Erythroblast (primary cell): ENCODE measurements around the gene FGFR2.

ENCODE experiments used
- DNase-seq, 2 experiments: peaks; one replicate each; lab custom pipeline; 2025; lab: John Stamatoyannopoulos, UW
- GATA1 ChIP-seq: IDR thresholded peaks from 2 replicates; pipeline ENCODE4 v1.6.1; 2011; ENCODE audit warnings: low read depth, mild to moderate bottlenecking, control low read depth, low read length, moderate library complexity
- POLR2A ChIP-seq: IDR thresholded peaks from 2 replicates; pipeline ENCODE4 v1.6.1; 2011; ENCODE audit warnings: mild to moderate bottlenecking, low read length

The FGFR2 gene

DNA sequence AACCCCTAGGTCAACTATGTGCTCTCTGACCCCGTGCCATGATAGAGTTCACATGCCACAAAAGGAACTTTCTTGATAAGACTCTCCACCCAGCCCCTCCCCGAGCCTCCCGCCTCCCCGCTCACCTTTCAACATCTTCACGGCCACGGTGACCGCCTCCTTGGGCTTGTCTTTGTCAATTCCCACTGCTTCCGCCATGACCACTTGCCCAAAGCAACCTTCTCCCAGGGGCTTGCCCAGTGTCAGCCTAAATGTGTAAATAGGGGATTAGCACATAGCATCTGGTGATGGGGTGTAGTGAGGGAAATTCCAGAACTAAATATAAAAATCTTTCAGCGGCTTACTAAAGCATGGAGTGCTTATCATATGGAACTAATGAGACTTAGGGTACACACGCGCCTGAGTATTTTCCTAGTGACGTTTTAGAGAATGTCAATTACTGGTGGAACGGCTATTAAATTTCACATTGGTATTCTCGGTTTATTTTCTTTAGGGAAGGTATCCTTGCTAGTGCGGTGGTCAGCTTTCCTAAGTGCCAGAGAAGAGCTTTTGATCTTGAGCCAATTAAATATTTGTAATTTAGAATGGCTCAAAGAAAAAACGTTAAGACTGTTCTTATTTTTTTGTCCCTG, 97.4 kb downstream of the FGFR2 start:
- TF ChIP-seq POLR2A: no peak
- no peak for TF ChIP-seq GATA1
- no peak for DNase-seq

DNA sequence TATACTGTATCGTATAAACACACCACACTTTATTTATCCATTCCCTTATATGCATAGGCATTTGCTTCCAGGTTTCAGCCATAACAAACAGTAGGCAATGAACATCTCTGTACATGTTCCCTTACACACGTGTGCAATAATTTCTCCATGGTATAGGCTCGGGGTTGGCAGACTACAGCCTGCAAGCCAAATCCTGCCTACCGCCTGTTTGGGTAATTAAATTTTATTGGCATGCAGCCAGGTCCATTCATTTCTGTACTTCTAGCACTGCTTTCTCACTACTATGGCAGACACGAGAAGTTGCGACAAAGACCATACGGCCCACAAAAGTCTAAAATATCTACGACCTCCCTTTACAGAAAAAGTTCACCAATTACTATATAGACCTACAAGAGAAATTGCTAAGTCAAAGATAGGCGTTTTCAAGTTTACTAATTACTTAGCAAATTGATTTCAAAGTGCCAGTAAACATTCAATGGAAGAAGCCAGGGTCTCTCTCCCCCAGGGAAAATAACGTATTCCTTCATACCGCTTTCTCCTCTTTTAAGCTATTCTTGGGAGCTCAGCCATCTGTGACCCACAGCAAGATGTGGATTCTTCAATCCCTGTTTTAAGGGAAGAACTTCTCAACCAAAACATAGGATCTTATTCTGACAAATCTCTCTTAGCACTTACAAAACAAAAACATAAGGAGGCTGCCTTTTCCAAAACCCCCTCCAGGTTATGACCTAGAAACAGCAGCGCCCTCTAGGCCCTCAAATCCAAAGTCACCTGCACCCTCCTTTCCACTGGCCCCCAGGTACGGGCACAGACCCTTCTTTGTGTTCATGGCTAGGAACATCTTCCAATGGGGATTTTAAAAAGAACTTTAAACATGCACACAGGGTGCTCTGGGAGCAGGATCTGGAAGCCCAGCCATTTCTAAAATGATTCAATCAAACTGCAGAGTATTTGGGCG, 100.5 kb downstream of the FGFR2 start:
- TF ChIP-seq GATA1 (no peak), POLR2A (no peak)
- no peak for DNase-seq

DNA sequence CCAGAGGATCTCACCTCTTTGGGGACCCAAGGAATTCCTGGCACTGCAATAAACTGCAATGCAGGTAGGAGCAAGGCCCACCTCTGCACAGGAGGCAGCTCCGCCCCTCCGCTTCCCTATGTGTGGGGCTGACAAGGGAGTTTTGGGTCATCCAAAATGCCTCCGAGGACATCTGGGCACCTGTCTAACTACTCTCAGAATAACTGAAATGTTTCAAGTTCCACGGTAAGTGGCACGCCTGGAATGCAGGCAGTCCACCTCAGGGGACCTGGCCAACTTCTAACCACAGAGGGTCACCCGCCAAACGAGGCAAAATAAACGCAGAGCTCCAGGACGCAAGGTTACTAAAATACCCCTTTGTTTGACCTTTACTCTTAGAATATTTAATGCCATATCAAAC, 102.5 kb downstream of the FGFR2 start:
- TF ChIP-seq POLR2A (no peak), GATA1 (no peak)
- no peak for DNase-seq

DNA sequence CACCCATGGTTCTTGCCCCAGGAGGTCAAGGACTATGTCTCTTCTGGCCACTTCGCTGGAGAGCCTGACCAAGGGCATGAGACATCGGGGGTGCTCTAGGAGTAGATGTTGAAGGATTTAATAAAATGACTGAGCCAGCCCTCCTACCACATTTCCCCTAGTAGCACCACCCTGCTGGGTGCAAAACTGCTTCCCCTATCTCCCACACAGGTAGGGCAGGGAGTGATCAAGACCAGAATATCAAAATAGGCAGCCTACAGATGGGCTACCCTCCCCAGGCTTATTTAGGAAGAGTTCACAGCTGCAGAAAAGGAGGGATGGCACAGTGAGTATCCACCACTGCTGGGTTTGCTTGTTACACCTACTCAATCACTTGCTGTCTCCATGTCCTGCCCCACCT, 103.9 kb downstream of the FGFR2 start:
- TF ChIP-seq POLR2A (no peak), GATA1 (no peak)
- no peak for DNase-seq

DNA sequence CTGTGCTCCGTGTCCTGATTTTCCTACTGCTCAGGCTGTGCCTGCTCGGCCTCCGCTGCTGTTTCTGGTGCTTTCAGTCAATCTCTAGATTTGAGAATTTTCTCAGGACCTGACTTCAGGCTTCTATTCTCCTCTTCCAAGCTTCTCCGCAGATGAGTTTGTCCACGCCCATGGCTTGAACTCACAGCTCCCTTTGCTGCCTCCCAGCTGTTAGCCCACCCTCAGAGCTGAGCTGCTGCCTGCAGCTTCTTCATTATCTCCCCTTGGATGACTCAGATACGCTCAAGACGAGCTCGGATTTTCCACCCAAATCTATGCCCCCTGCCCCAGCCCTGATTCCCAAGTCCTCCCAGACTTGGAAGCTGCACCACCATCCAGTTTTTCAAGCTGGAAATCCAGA, 104.7 kb downstream of the FGFR2 start:
- DNase-seq: no peak
- TF ChIP-seq GATA1 (no peak), POLR2A (no peak)

DNA sequence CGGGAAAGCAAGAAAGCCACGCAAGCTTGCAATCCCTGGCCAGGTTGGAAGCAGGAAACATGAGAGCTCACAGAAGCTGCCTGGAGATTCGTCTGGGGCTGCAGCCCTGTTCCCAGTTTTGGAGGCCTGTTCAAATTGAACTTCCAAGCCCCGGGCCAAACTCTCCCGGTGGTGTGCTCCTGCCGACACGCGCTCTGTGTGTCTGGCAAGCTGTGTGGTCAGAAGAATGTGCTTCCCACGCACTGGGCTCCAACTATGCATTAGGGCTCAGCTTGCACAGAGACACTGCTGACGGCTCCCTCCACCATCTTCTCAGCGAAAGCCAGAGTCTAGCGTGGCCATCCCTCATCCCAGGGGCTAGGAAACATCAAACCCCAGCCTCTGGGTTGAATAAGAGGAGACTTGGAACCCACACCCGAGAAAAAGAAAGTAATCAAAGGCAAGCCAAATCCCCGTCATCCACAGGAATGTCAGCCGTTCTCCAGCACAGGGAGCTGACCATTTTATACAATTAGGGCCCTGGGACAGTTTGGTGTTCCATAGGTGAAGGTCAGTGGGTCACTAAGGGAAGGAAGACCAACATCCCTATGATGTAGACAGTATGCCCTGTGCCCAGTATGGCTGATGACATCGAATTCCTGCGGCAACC, 107.2 kb downstream of the FGFR2 start:
- TF ChIP-seq GATA1 (no peak), POLR2A (no peak)
- DNase-seq: no peak

DNA sequence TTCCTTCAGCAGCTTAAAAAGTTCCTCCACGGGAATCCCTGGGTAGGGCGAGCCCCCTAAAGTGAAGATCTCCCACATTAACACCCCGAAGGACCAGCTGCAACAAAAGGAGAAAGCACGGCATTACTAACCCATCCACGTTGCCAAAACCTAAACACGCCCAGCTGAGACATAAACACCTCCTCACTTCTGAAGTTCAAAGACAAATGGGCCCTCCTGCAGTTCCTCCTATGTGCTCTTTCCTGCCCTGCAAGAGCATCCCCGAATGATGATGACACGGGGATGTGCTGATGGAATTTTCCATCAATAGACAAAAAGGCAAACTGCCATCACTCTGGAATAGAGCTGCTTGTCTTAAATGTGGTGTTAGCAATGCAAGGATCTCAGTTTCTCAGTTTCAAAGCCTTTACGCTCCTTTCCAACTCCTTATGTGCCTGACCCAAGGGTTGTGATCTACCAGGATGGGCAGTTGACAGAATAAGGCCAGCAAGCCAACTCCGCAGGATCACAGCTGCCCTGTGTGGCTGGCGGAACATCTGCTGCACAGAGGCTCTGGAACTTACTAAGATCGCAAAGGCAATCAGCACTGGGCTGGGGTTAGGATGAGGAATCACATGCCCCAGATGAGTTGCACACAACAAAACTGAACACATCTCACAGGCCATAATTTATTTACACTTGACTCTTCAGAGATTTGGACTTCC, 112.7 kb downstream of the FGFR2 start:
- DNase-seq: no peak
- TF ChIP-seq POLR2A (no peak), GATA1 (no peak)

DNA sequence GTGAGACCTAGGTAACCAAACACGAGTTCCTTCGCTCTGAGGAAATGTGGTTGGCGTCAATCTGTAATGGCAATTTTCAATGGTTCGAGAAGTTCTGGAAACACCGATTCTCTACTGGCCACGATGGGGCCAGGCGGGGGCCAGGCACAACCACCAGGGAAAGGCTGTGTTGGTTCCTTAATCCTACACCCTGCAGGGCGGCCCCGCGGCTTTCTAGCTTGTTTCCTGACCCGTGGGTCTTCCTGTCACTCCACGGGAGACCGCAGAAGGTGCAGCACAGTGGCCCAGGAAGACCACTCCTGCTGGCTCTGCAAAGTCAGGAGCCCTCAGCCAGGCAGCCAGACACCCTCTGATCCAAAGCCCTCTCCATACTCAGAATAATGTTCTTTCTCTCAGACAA, 113.4 kb downstream of the FGFR2 start:
- no peak for DNase-seq
- TF ChIP-seq POLR2A (no peak), GATA1 (no peak)

DNA sequence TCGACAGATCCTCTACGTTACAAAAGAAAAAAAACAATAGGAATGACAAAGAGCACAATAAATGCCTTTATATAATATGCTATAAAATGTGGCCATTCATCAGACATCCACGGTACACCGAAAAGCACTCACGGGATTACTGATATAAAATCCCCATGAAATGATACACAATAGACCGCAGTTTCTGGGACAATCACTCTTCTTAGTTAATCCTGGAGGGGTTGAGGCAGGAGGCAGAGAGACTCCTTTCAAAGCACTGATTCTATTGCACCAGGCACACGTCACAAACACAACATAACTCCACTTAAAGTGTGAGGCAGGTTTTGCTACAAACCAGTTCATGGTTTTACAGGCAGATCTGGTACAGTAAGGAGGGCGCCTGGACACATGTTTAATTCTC, 113.8 kb downstream of the FGFR2 start:
- DNase-seq: no peak
- TF ChIP-seq GATA1 (no peak), POLR2A (no peak)

DNA sequence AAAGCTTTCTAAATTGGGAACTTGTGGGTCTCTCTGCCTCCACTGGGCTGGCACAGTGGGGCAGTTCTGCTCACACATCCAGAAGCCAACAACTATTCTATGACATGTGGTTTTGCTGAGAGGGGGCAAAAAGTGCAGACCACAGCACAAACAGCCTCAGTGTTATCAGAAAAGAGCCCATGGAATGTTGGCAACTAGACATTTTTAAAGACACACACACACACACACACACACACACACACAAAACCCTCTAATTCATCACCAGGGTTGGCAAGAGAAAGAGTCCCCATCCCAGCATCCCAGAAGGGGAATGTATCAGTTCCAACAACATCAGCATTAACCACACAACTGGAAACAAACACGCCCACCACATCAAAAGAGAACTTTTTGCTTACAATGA, 117.1 kb downstream of the FGFR2 start:
- TF ChIP-seq POLR2A (no peak), GATA1 (no peak)
- DNase-seq: no peak

DNA sequence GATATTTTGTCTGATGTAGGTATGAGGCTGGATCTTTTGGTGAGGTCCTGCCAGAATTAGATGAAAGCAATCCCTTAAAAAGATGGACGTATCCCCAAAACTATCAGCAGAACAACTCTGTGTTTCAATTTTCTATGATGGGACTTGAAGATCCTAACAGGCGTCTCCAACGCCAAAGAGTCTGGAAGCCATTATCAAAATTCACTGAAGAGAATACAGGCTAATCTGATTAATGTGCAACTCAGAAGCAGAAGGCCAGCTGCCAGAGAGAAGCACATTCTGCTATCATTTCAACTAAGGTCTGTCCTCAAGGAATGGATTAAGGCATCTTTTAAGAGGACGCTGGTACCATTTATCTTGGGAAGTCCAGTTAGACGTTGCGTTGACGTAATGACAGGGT, 119.7 kb downstream of the FGFR2 start:
- no peak for TF ChIP-seq POLR2A
- no peak for TF ChIP-seq GATA1
- no peak for DNase-seq

DNA sequence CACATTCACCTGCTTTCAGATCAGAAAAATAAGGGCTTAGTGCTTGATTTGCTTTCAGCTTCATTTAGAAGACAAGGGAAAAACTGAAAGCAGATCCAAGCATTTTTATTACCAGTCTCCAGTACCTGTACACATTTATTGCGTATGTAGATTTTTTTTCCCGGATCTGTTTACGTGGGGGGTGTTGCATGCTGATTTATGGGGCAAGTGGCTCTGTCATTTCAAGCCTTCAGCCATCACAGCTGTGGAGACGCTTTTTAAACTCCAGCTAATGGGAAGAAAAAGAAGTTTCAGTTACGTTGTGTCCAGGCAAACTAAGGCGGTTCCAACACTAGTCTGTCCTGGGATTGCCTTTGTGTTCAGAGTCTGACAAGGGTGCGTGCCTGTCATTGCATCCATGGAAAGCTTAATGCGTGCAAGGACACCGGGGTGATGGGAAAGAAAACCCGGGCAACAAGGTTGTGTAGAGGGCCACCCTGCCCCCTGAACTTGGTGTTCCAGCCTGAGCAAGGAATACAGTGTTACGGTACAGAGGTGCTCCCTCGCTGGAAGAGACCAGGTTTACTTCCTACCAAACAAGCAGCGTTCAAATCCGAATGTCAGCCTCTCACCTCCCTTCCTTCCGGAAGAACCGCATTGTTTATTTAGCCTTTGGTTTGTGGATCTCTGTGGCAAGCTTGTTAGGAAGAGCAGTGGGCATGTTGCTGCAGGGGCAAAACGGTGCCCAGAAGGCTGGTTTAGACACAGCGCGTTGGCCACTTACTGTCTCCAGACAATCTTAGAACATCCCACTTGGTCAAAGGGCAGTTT, 128.2 kb downstream of the FGFR2 start:
- TF ChIP-seq POLR2A: no peak
- no peak for TF ChIP-seq GATA1
- no peak for DNase-seq

DNA sequence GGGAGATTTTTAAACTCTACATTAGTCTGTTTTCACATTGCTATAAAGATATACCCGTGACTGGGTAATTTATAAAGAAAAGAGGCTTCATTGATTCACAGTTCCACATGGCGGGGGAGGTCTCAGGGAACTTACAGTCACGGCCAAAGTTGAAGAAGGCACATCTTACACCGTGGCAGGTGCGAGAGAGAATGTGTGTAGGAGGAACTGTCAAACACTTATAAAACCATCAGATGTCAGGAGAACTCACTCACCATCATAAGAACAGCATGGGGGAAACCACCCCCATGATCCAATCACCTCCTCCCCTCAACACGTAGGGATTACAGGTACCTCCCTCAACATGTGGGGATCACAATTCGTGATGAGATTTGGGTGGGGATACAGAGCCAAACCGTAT, 129.5 kb downstream of the FGFR2 start:
- TF ChIP-seq GATA1: no peak
- TF ChIP-seq POLR2A: no peak
- DNase-seq: no peak
